ENCODE data around the gene TTC34. TPM values are rescaled to one million over a fixed set of nuclear protein-coding genes. Genes with fewer than 3 reads are reported as not detected.

The TTC34 gene
- total and polyA plus RNA-seq, 10 of the 15 experiments (the other 5 are each of a cell fraction or from before 2014, with no cell fraction given) = 0.03 to 0.49 (median 0.05) TPM; not detected in 2

DNA sequence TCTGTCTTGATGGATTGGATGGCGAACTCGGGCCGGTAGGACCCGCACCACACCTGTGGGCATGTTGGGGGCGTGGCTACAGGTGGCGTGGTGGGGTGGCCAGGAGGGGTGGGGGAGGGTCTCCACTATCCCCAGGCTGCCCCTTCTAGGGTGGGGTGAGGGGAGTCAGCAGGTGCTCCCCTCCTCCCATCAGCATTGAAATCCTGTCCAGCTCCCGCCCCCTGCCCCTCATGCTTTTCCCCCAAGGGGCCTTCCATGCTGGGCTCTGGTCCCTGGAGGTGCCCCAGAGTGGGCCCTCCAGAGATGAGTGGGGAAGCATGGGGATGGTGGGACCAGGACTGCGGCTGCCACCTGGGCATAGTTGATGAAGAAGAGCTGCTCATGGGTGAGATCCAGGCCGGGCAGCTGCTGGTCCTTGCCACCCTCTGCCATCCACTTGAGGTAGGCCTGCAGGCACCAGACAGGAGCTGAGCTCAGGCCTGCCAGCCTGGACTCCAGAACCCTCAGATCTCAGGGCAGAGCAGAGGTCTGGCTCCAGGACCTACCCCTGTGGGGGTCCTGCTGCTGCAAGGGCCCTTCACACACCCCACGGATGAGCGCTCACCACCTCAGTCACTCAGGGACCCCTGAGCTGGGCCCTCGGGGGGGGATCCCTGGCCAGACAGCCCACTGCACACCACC, 209.8 kb downstream of the TTC34 start:
- Histone ChIP-seq H3K9me3 (replicated peaks; ENCODE audit: control insufficient read depth, insufficient read depth, low read length) (no peaks in the 10 kb centered on the region), H3K79me2 (ENCODE audit: control insufficient read depth, insufficient read depth, low read length) (no peaks in the 10 kb centered on the region), H3K4me1 (ENCODE audit: control insufficient read depth, insufficient read depth, low read length) (peaks cover 4% of the 10 kb centered on the region; the same call in 1 of the 2 replicates), H3K4me3 (no peak overlapping the region), H2AFZ (ENCODE audit: control insufficient read depth, low read depth, low read length) (no peak overlapping the region), H4K20me1 (ENCODE audit: control insufficient read depth, insufficient read depth) (no peaks in the 10 kb centered on the region), H3K27ac (ENCODE audit: control insufficient read depth, insufficient read depth) (no peak overlapping the region), H3K9ac (ENCODE audit: control insufficient read depth, insufficient read depth, low read length) (no peak overlapping the region), H3K36me3 (ENCODE audit: control insufficient read depth in 2 of 2, insufficient read depth in 2 of 2, low read length in 1 of 2) (no peaks in the 10 kb centered on the region), H3K27me3 (replicated peaks in 1 of 2; ENCODE audit: control insufficient read depth in 2 of 2, insufficient read depth in 2 of 2, low read length in 1 of 2) (no peaks in the 10 kb centered on the region), H3K4me2 (ENCODE audit: control insufficient read depth, insufficient read depth) (no peak overlapping the region)
- in situ Hi-C loops (cut with MboI) = no loop called here
- FAIRE-seq (no peak), DNase-seq (ENCODE audit: low read depth, low spot score) (no peak), ATAC-seq (no peak)
- no TSS peak for BruUV-seq (replicated peaks)
- ChIA-PET SMC1A (ENCODE audit: uncharacterized antibody, unreplicated experiment) (no interaction called here), CTCF (no interaction called here), RAD21 (ENCODE audit: unreplicated experiment) (no interaction called here), POLR2A (no interaction called here)
- intact Hi-C loops (cut with micrococcal nuclease; ENCODE audit: unreplicated experiment) = no loop called here
- TF ChIP-seq IKZF1 (conservative IDR thresholded peaks at IDR 0.05) = no peak
- TF ChIP-seq ZNF207 (IDR thresholded peaks at IDR 0.05; ENCODE audit: borderline replicate concordance) = no peak
- no peak for TF ChIP-seq BACH1 (IDR thresholded peaks at IDR 0.05; ENCODE audit: borderline replicate concordance)
- TF ChIP-seq NFXL1 (IDR thresholded peaks at IDR 0.05; ENCODE audit: borderline replicate concordance) = no peak
- no peak for TF ChIP-seq SMARCA5 (IDR thresholded peaks at IDR 0.05)
- TF ChIP-seq MLLT1 (IDR thresholded peaks at IDR 0.05) = no peak
- no peak for TF ChIP-seq TBL1XR1 (IDR thresholded peaks at IDR 0.05; ENCODE audit: low read depth, low read length)
- TF ChIP-seq, protein P1, sequence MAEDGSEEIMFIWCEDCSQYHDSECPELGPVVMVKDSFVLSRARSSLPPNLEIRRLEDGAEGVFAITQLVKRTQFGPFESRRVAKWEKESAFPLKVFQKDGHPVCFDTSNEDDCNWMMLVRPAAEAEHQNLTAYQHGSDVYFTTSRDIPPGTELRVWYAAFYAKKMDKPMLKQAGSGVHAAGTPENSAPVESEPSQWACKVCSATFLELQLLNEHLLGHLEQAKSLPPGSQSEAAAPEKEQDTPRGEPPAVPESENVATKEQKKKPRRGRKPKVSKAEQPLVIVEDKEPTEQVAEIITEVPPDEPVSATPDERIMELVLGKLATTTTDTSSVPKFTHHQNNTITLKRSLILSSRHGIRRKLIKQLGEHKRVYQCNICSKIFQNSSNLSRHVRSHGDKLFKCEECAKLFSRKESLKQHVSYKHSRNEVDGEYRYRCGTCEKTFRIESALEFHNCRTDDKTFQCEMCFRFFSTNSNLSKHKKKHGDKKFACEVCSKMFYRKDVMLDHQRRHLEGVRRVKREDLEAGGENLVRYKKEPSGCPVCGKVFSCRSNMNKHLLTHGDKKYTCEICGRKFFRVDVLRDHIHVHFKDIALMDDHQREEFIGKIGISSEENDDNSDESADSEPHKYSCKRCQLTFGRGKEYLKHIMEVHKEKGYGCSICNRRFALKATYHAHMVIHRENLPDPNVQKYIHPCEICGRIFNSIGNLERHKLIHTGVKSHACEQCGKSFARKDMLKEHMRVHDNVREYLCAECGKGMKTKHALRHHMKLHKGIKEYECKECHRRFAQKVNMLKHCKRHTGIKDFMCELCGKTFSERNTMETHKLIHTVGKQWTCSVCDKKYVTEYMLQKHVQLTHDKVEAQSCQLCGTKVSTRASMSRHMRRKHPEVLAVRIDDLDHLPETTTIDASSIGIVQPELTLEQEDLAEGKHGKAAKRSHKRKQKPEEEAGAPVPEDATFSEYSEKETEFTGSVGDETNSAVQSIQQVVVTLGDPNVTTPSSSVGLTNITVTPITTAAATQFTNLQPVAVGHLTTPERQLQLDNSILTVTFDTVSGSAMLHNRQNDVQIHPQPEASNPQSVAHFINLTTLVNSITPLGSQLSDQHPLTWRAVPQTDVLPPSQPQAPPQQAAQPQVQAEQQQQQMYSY (CRISPR knock-in tag; IDR thresholded peaks at IDR 0.05) = no peak
- no peak for TF ChIP-seq YBX1 (IDR thresholded peaks at IDR 0.05)
- no peak for TF ChIP-seq FOXM1 (IDR thresholded peaks at IDR 0.05; ENCODE audit: low read depth, low read length)
- no peak for TF ChIP-seq WRNIP1 (IDR thresholded peaks at IDR 0.05; ENCODE audit: borderline replicate concordance, low read depth, low read length)
- TF ChIP-seq PML (IDR thresholded peaks at IDR 0.05; ENCODE audit: low read length) = no peak
- WGBS (ENCODE audit: insufficient coverage, insufficient replicate concordance, low lambda C conversion rate, missing lambda C conversion rate) = 46% methylated on average over 9 of the region's 12 CpGs

Measured in GM12878 (cell line).